Tibial artery (tissue), 4 donors: Measurements from ENCODE around the gene SLC16A3.

Experiments used
- DNase-seq, 2 donors: peaks; one replicate each; pipeline ENCODE4 v3.0.0-alpha.2; 2019
- H3K27ac ChIP-seq, 2 donors: fragments of 200-600 bp; sonication (generic) in 1 of 2; 1 replicate in 1 of 2; 2 replicates in 1 of 2; pipeline ENCODE4 v1.5.1; 2018 to 2019; ENCODE audit warnings: mild to moderate bottlenecking in 1 of 2
- H3K27me3 ChIP-seq, 2 donors: fragments of 200-600 bp; sonication (generic) in 1 of 2; one replicate each; pipeline versions ENCODE4 v1.5.1 to v1.6.0; 2016 to 2019
- H3K36me3 ChIP-seq, 3 donors: fragments of 200-600 bp; sonication (generic) in 2 of 3; one replicate each; pipeline ENCODE4 v1.5.1; 2016 to 2019; ENCODE audit warnings: mild to moderate bottlenecking in 2 of 3
- H3K4me1 ChIP-seq, 4 donors: fragments of 200-600 bp; sonication (generic) in 2 of 4; 1 replicate in 3 of 4; 2 replicates in 1 of 4; pipeline ENCODE4 v1.5.1; 2016 to 2019
- H3K4me3 ChIP-seq, 2 donors: fragments of 200-600 bp; sonication (generic) in 1 of 2; 1 replicate in 1 of 2; 2 replicates in 1 of 2; pipeline ENCODE4 v1.5.1; 2018 to 2019; ENCODE audit warnings: mild to moderate bottlenecking in 2 of 2
- H3K9me3 ChIP-seq, 3 donors: fragments of 200-600 bp; sonication (generic) in 1 of 3; one replicate each; pipeline ENCODE4 v1.5.1; 2016 to 2019
- CTCF ChIP-seq, 2 experiments: fragments of 200-600 bp in 1 of 2; fragments of 450-650 bp in 1 of 2; IDR thresholded peaks; one replicate each; pipeline ENCODE4 v1.5.1; 2017 to 2019; ENCODE audit warnings: antibody characterized with exemption in 2 of 2, mild to moderate bottlenecking in 1 of 2, moderate library complexity in 1 of 2
- intact Hi-C: fragments of 100-400 bp; cut with DNase I; formaldehyde crosslinking; loops from one replicate; pipeline ENCODE4 v1.15.0; 2023; ENCODE audit warnings: low total_unique reads

SLC16A3 gene

GRCh38 chr17:82239401-82239925 is 10.6 kb downstream of the SLC16A3 start:
- peaks cover 11 to 34% (median 17%) of the 10 kb centered on the region in 3 donors for H3K36me3 ChIP-seq
- peaks cover 20 to 82% (median 78%) of the 10 kb centered on the region in 4 donors for H3K4me1 ChIP-seq
- H3K27me3 ChIP-seq: no peaks in the 10 kb centered on the region
- H3K9me3 ChIP-seq: no peaks in the 10 kb centered on the region
- H3K4me3 ChIP-seq: peak overlapping the region in 1 of 2 donors; percentile 12
- peak overlapping the region; percentile 84 to 89 for H3K27ac ChIP-seq
- TF ChIP-seq CTCF (IDR thresholded peaks at IDR 0.05): no peak
- intact Hi-C loops: no loop called here
- DNase-seq: peak in 1 of 2 donors; percentile 68

- TF ChIP-seq CTCF (IDR thresholded peaks at IDR 0.05): no peak
- Histone ChIP-seq H3K4me3 (no peak overlapping the region), H3K4me1 (peaks cover 20 to 82% (median 78%) of the 10 kb centered on the region in 4 donors), H3K27ac (peak overlapping the region; percentile 84 to 89), H3K27me3 (no peaks in the 10 kb centered on the region), H3K9me3 (no peaks in the 10 kb centered on the region), H3K36me3 (peaks cover 17 to 39% (median 22%) of the 10 kb centered on the region in 3 donors)
- no peak for DNase-seq
- intact Hi-C loops: loop anchor here (10.0 kb wide), 1 partner anchor 55 kb away; no protein-coding TSS in a partner anchor
Observed at GRCh38 chr17:82239926-82240505, 11.2 kb downstream of the SLC16A3 start.

GRCh38 chr17:82240506-82241182 is 11.8 kb downstream of the SLC16A3 start:
- no peak for TF ChIP-seq CTCF (IDR thresholded peaks at IDR 0.05)
- DNase-seq: no peak
- H3K9me3 ChIP-seq: no peaks in the 10 kb centered on the region
- intact Hi-C loops: loop anchor here (10.0 kb wide), 1 partner anchor 54 kb away; no protein-coding TSS in a partner anchor
- no peak overlapping the region for H3K4me3 ChIP-seq
- H3K36me3 ChIP-seq: peaks cover 22 to 46% (median 29%) of the 10 kb centered on the region in 3 donors
- H3K27ac ChIP-seq: peak overlapping the region; percentile 84 to 89
- H3K27me3 ChIP-seq: no peaks in the 10 kb centered on the region
- peaks cover 20 to 81% (median 76%) of the 10 kb centered on the region in 4 donors for H3K4me1 ChIP-seq

- DNase-seq: peak; percentile 88 to 97
- peaks cover 29 to 52% (median 36%) of the 10 kb centered on the region in 3 donors for H3K36me3 ChIP-seq
- H3K4me1 ChIP-seq: peaks cover 20 to 81% (median 73%) of the 10 kb centered on the region in 4 donors
- intact Hi-C loops: loop anchor here (10.0 kb wide), 1 partner anchor 53 kb away; no protein-coding TSS in a partner anchor
- H3K27ac ChIP-seq: peak overlapping the region; percentile 84 to 89
- no peaks in the 10 kb centered on the region for H3K27me3 ChIP-seq
- no peak overlapping the region for H3K4me3 ChIP-seq
- H3K9me3 ChIP-seq: no peaks in the 10 kb centered on the region
- no peak for TF ChIP-seq CTCF (IDR thresholded peaks at IDR 0.05)
Observed at GRCh38 chr17:82241183-82241925, 12.5 kb downstream of the SLC16A3 start.

- Histone ChIP-seq H3K36me3 (peaks cover 29 to 47% (median 43%) of the 10 kb centered on the region in 3 donors), H3K27ac (peak overlapping the region; percentile 84 to 89), H3K4me3 (no peak overlapping the region), H3K9me3 (no peaks in the 10 kb centered on the region), H3K4me1 (peaks cover 20 to 83% (median 73%) of the 10 kb centered on the region in 4 donors), H3K27me3 (no peaks in the 10 kb centered on the region)
- no peak for DNase-seq
- no peak for TF ChIP-seq CTCF (IDR thresholded peaks at IDR 0.05)
- intact Hi-C loops: loop anchor here (10.0 kb wide), 1 partner anchor 53 kb away; no protein-coding TSS in a partner anchor
Observed at GRCh38 chr17:82241926-82242697, 13.3 kb downstream of the SLC16A3 start.
